K562 (cell line): ENCODE measurements around the gene RNF44. TPM values are rescaled to one million over a fixed set of nuclear protein-coding genes. Genes with fewer than 3 reads are reported as not detected.

Source experiments
- ATF1 ChIP-seq, 2 experiments: fragments of 450-650 bp in 1 of 2; IDR thresholded peaks; 2 replicates each; pipeline ENCODE4 v1.6.1; 2016; ENCODE audit warnings: missing compliant biosample characterization in 1 of 2, missing genetic modification characterization in 1 of 2
- BRF2 ChIP-seq: IDR thresholded peaks from 3 replicates; pipeline ENCODE4 v1.6.1; 2011; ENCODE audit warnings: borderline replicate concordance, mild to moderate bottlenecking; ENCODE audit not compliant: insufficient read length, insufficient read depth
- CHD2 ChIP-seq: IDR thresholded peaks from 2 replicates; pipeline ENCODE4 v1.6.1; 2011; ENCODE audit warnings: low read depth, low read length
- CREM ChIP-seq: IDR thresholded peaks from 2 replicates; pipeline ENCODE4 v1.6.1; 2014; ENCODE audit warnings: antibody characterized with exemption, low read depth
- CXXC5 ChIP-seq: fragments of 250-450 bp; sonication (Bioruptor Pico); IDR thresholded peaks from 2 replicates; pipeline ENCODE4 v1.8.0; 2022; ENCODE audit warnings: inconsistent platforms, mild to moderate bottlenecking, moderate library complexity
- DACH1 ChIP-seq: fragments of 450-650 bp; IDR thresholded peaks from 2 replicates; pipeline ENCODE4 v1.6.1; 2018; ENCODE audit not compliant: partially characterized antibody
- ELK1 ChIP-seq: sonication (generic); formaldehyde crosslinking; IDR thresholded peaks from 2 replicates; pipeline ENCODE4 v1.8.1; 2022; ENCODE audit warnings: missing genetic modification reagents
- ETV6 ChIP-seq, 3 experiments: fragments of 150-350 bp in 1 of 3; sonication (generic) in 1 of 3; formaldehyde crosslinking in 1 of 3; IDR thresholded peaks; 2 replicates each; pipeline versions ENCODE4 v1.6.1 to v1.8.0; 2014 to 2022; ENCODE audit warnings: borderline replicate concordance in 2 of 3, low read depth in 2 of 3, antibody characterized with exemption in 1 of 3, low read length in 1 of 3, mild to moderate bottlenecking in 1 of 3, missing genetic modification reagents in 1 of 3
- GABPB1 ChIP-seq: sonication (generic); formaldehyde crosslinking; IDR thresholded peaks from 2 replicates; pipeline ENCODE4 v1.8.0; 2022; ENCODE audit warnings: mild to moderate bottlenecking, missing genetic modification reagents
- HIVEP1 ChIP-seq: fragments of 250-450 bp; sonication (Bioruptor Pico); IDR thresholded peaks from 2 replicates; pipeline ENCODE4 v1.4.0; 2020; ENCODE audit warnings: mild to moderate bottlenecking
- HLTF ChIP-seq: fragments of 450-650 bp; IDR thresholded peaks from 2 replicates; pipeline ENCODE4 v1.6.1; 2016
- HNRNPUL1 ChIP-seq: fragments of 200-400 bp; formaldehyde crosslinking; IDR thresholded peaks from 2 replicates; pipeline ENCODE4 v1.6.1; 2017; ENCODE audit warnings: low read length
- LARP7 ChIP-seq: fragments of 450-650 bp; IDR thresholded peaks from 2 replicates; pipeline ENCODE4 v1.6.1; 2016
- MAFG ChIP-seq: fragments of 450-650 bp; conservative IDR thresholded peaks from 2 replicates; pipeline ENCODE4 v1.6.1; 2016; ENCODE audit warnings: missing genetic modification characterization, missing compliant biosample characterization
- MAFK ChIP-seq: IDR thresholded peaks from 2 replicates; pipeline ENCODE4 v1.6.1; 2011; ENCODE audit warnings: low read length, improper control_type of control experiment
- NCOA4 ChIP-seq: fragments of 450-650 bp; IDR thresholded peaks from 2 replicates; pipeline ENCODE4 v1.6.1; 2018; ENCODE audit warnings: mild to moderate bottlenecking; ENCODE audit not compliant: partially characterized antibody
- NFXL1 ChIP-seq: fragments of 450-650 bp; formaldehyde crosslinking; IDR thresholded peaks from 2 replicates; pipeline ENCODE4 v1.4.0; 2021; ENCODE audit warnings: mild to moderate bottlenecking
- PHB2 ChIP-seq: fragments of 450-650 bp; IDR thresholded peaks from 2 replicates; pipeline ENCODE4 v1.6.1; 2017; ENCODE audit warnings: low read depth
- POLR2AphosphoS5 ChIP-seq: IDR thresholded peaks from 2 replicates; pipeline ENCODE4 v1.6.1; 2011; ENCODE audit warnings: mild to moderate bottlenecking, low read depth, low read length, moderate library complexity; ENCODE audit not compliant: control insufficient read depth, insufficient read depth
- RBM39 ChIP-seq: fragments of 200-400 bp; formaldehyde crosslinking; optimal IDR thresholded peaks from 2 replicates; pipeline ENCODE3; 2018; ENCODE audit warnings: low read depth, low read length
- SETDB1 ChIP-seq: IDR thresholded peaks from one replicate; pipeline ENCODE4 v1.6.1; 2012; ENCODE audit warnings: low read length, control low read depth, inconsistent platforms
- SRSF1 ChIP-seq: fragments of 200-400 bp; formaldehyde crosslinking; IDR thresholded peaks from 2 replicates; pipeline ENCODE4 v1.6.1; 2017; ENCODE audit warnings: mild to moderate bottlenecking, low read depth, low read length, moderate library complexity
- TEAD4 ChIP-seq, 2 experiments: sonication (generic) in 1 of 2; formaldehyde crosslinking in 1 of 2; IDR thresholded peaks; 2 replicates each; pipeline versions ENCODE4 v1.6.1 to v1.8.0; 2012 to 2022; ENCODE audit warnings: borderline replicate concordance in 1 of 2, inconsistent platforms in 1 of 2, low read length in 1 of 2, mild to moderate bottlenecking in 1 of 2, missing genetic modification reagents in 1 of 2
- ZNF212 ChIP-seq: fragments of 450-650 bp; formaldehyde crosslinking; IDR thresholded peaks from 2 replicates; pipeline ENCODE4 v1.4.0; 2020; ENCODE audit warnings: mild to moderate bottlenecking
- ZNF217 ChIP-seq: sonication (generic); formaldehyde crosslinking; IDR thresholded peaks from 2 replicates; pipeline ENCODE4 v1.8.0; 2022; ENCODE audit warnings: mild to moderate bottlenecking, missing genetic modification reagents
- ZNF408 ChIP-seq: fragments of 250-450 bp; sonication (Bioruptor Pico); IDR thresholded peaks from 2 replicates; pipeline ENCODE4 v1.4.0; 2020; ENCODE audit warnings: low read depth, mild to moderate bottlenecking, moderate library complexity
- ZNF431 ChIP-seq: sonication (generic); formaldehyde crosslinking; IDR thresholded peaks from 2 replicates; pipeline ENCODE4 v1.8.0; 2022; ENCODE audit warnings: mild to moderate bottlenecking, missing genetic modification reagents
- ZNF584 ChIP-seq: fragments of 200-800 bp; sonication (Bioruptor generic); IDR thresholded peaks from 2 replicates; pipeline ENCODE4 v1.6.1; 2016; ENCODE audit warnings: low read depth, mild to moderate bottlenecking, missing genetic modification characterization, missing compliant biosample characterization
- polyA plus RNA-seq, 8 experiments: library from polyadenylated mRNA; depleted of rRNA in 4 of 8; stranded (reverse) in 5 of 8; unstranded in 3 of 8; fragments of >200 nt; fragmentation: Nextera tagmentation in 2 of 8; fragmentation: Illumina TruSeq in 1 of 8; extraction: Ambion mirVana in 2 of 8; extraction: Trizol in 1 of 8; gene quantifications; 2 replicates each; pipeline versions ENCODE4 v1.2.1 to v1.2.3, GENCODE V29; 2011 to 2014; ENCODE audit warnings: inconsistent platforms in 1 of 8, missing spikeins in 1 of 8
- total RNA-seq, 7 experiments: library from RNA; depleted of rRNA in 6 of 7; stranded (reverse); fragments of >200 nt in 6 of 7; fragmentation: Illumina TruSeq in 2 of 7; extraction: Trizol in 2 of 7; gene quantifications; 2 replicates each; pipeline versions ENCODE4 v1.2.1 to v1.2.3, GENCODE V29; 2011 to 2021; ENCODE audit warnings: low replicate concordance in 1 of 7
- TF ChIP-seq, protein P1 (sequence below): IDR thresholded peaks from 2 replicates; pipeline ENCODE4 v1.6.1; 2012; ENCODE audit warnings: low read depth, low read length, improper control_type of control experiment, borderline replicate concordance

Gene RNF44
- total and polyA plus RNA-seq, 9 of the 15 experiments (the other 6 are each of a cell fraction or from before 2014, with no cell fraction given) = 1.6 to 82.6 (median 7.4) TPM

- no peak for TF ChIP-seq CHD2
- TF ChIP-seq RBM39 = no peak
- TF ChIP-seq HIVEP1 (CRISPR knock-in tag) = peak; percentile 83; the same call in 1 of the 2 replicates
- no peak for TF ChIP-seq MAFK
- no peak for TF ChIP-seq GABPB1
- no peak for TF ChIP-seq ZNF431
- TF ChIP-seq HLTF = no peak
- TF ChIP-seq ZNF584 = peak; percentile 91
- TF ChIP-seq MAFG (tag) = no peak
- no peak for TF ChIP-seq CREM
- TF ChIP-seq ZNF408 = no peak
- no peak for TF ChIP-seq SETDB1
- TF ChIP-seq BRF2 = no peak
- no peak for TF ChIP-seq TEAD4 (IDR thresholded peaks at IDR 0.05; ENCODE audit: low read length)
- no peak for TF ChIP-seq TEAD4 (CRISPR knock-in tag; IDR thresholded peaks at IDR 0.05; ENCODE audit: borderline replicate concordance)
- no peak for TF ChIP-seq ETV6 (IDR thresholded peaks at IDR 0.05; ENCODE audit: borderline replicate concordance in 1 of 2, low read depth in 2 of 2, low read length in 1 of 2)
- TF ChIP-seq ETV6 (CRISPR knock-in tag; IDR thresholded peaks at IDR 0.05; ENCODE audit: borderline replicate concordance) = no peak
- TF ChIP-seq PHB2 = no peak
- no peak for TF ChIP-seq HNRNPUL1
- no peak for TF ChIP-seq LARP7
- no peak for TF ChIP-seq NCOA4
- no peak for TF ChIP-seq ZNF217 (CRISPR knock-in tag)
- no peak for TF ChIP-seq DACH1
- TF ChIP-seq ATF1 (CRISPR knock-in tag; IDR thresholded peaks at IDR 0.05) = no peak
- no peak for TF ChIP-seq ATF1 (tag; IDR thresholded peaks at IDR 0.05)
- TF ChIP-seq CXXC5 (CRISPR knock-in tag) = peak; percentile 84
- no peak for TF ChIP-seq ELK1 (CRISPR knock-in tag)
- no peak for TF ChIP-seq POLR2AphosphoS5
- TF ChIP-seq ZNF212 (CRISPR knock-in tag) = peak; percentile 75; the same call in 1 of the 2 replicates
- no peak for TF ChIP-seq SRSF1
- TF ChIP-seq, protein P1, sequence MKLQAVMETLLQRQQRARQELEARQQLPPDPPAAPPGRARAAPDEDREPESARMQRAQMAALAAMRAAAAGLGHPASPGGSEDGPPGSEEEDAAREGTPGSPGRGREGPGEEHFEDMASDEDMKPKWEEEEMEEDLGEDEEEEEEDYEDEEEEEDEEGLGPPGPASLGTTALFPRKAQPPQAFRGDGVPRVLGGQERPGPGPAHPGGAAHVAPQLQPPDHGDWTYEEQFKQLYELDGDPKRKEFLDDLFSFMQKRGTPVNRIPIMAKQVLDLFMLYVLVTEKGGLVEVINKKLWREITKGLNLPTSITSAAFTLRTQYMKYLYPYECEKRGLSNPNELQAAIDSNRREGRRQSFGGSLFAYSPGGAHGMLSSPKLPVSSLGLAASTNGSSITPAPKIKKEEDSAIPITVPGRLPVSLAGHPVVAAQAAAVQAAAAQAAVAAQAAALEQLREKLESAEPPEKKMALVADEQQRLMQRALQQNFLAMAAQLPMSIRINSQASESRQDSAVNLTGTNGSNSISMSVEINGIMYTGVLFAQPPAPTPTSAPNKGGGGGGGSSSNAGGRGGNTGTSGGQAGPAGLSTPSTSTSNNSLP = no peak
- TF ChIP-seq NFXL1 = no peak; the same call in 1 of the 2 replicates
Observed at GRCh38 chr5:176540476-176540899, 3.3 kb upstream of the RNF44 start (continued).
